Kidney (tissue), 14 donors: ENCODE results near the gene FGF8. TPM values are rescaled to one million over a fixed set of nuclear protein-coding genes. Genes with fewer than 3 reads are reported as not detected.
A peak's percentile ranks its signal among the peaks of the same experiment; 100 is the strongest.

Experiments
- DNase-seq, 5 donors: peaks; one replicate each; pipeline ENCODE4 v3.0.0-alpha.2; 2013 to 2020
- FAIRE-seq: peaks from 2 replicates; lab custom pipeline; 2012; peaks lifted over from hg19 to GRCh38; lab: Jason Lieb, UNC
- H3K27ac ChIP-seq, 2 donors: one replicate each; pipeline ENCODE4 v1.7.0; 2013; ENCODE audit warnings: low read depth in 2 of 2, low read length in 2 of 2, inconsistent platforms in 1 of 2
- H3K27me3 ChIP-seq: one replicate; pipeline ENCODE4 v1.7.1; 2013; ENCODE audit warnings: low read length, inconsistent platforms; ENCODE audit not compliant: control insufficient read depth, insufficient read depth
- H3K36me3 ChIP-seq, 3 donors: one replicate each; pipeline versions ENCODE4 v1.7.0 to v1.7.1; 2013; ENCODE audit warnings: low read length in 3 of 3, control low read depth in 1 of 3, inconsistent platforms in 1 of 3; ENCODE audit not compliant: insufficient read depth in 3 of 3, control insufficient read depth in 2 of 3
- H3K4me1 ChIP-seq, 3 donors: one replicate each; pipeline versions ENCODE4 v1.7.0 to v1.7.1; 2013; ENCODE audit warnings: low read length in 3 of 3, inconsistent platforms in 1 of 3, low read depth in 1 of 3; ENCODE audit not compliant: control insufficient read depth in 2 of 3, insufficient read depth in 2 of 3
- H3K4me3 ChIP-seq, 3 donors: one replicate each; pipeline versions ENCODE4 v1.7.0 to v1.8.1; 2013; ENCODE audit warnings: low read length in 3 of 3, control low read depth in 1 of 3, inconsistent platforms in 1 of 3
- H3K9ac ChIP-seq, 3 donors: one replicate each; pipeline versions ENCODE4 v1.7.0 to v1.7.1; 2013; ENCODE audit warnings: low read length in 3 of 3, control low read depth in 1 of 3, inconsistent platforms in 1 of 3
- H3K9me3 ChIP-seq, 3 donors: one replicate each; pipeline versions ENCODE4 v1.7.0 to v1.7.1; 2013; ENCODE audit warnings: low read length in 3 of 3, control low read depth in 1 of 3, inconsistent platforms in 1 of 3; ENCODE audit not compliant: control insufficient read depth in 2 of 3, insufficient read depth in 1 of 3
- intact Hi-C: fragments of 100-400 bp; cut with DNase I; formaldehyde crosslinking; loops from one replicate; pipeline ENCODE4 v1.11.1; 2022
- polyA plus RNA-seq: library from polyadenylated mRNA; stranded (reverse); fragments of 350-450 nt; fragmentation: Illumina TruSeq; extraction: RNeasy Lipid Tissue Mini Kit (QIAGEN cat#74804); gene quantifications from one replicate; pipeline ENCODE4 v1.2.3, GENCODE V29; 2014; ENCODE audit warnings: low read depth, low replicate concordance; ENCODE audit not compliant: insufficient read depth
- total RNA-seq: library from RNA; stranded (reverse); fragmentation: NEBNext Ultra II Directional; extraction: Animal tissue kit (Norgen Biotek cat#: 25700); gene quantifications from one replicate; pipeline ENCODE4 v1.2.1, GENCODE V29; 2021
- TF ChIP-seq, protein P1 (sequence below): IDR thresholded peaks from 3 replicates; pipeline ENCODE4 v1.5.1; 2012; ENCODE audit warnings: mild to moderate bottlenecking, moderate library complexity, borderline replicate concordance; ENCODE audit not compliant: insufficient read depth; ENCODE audit errors: extremely low read depth
- donor health status: control.
- donor health status: control.
- donor health status: control.
- donor health status: control.
- donor health status: control.
- donor health status: DM: yes; HTN: yes; CAD: no.
- donor health status: Normal renal cell carcinoma (clear cell type).

FGF8 gene
- total and polyA plus RNA-seq, 2 donors from 2014 or later, result not detected

GRCh38 chr10:101779544-101780186 is 3.8 kb upstream of the FGF8 start:
- FAIRE-seq, result no peak
- peaks cover 0 to 2% (median 0%) of the 10 kb centered on the region in 3 donors for H3K36me3 ChIP-seq
- intact Hi-C loops, result loop anchor here (10.0 kb wide), 1 partner anchor 175 kb away; no protein-coding TSS in a partner anchor
- H3K9ac ChIP-seq, result peak overlapping the region in 1 of 3 donors; percentile 35
- no peaks in the 10 kb centered on the region for H3K9me3 ChIP-seq
- H3K4me3 ChIP-seq, result peak overlapping the region; percentile 11 to 56 (median 53)
- H3K27me3 ChIP-seq, result peaks cover 21% of the 10 kb centered on the region
- peaks cover 0 to 34% (median 4%) of the 10 kb centered on the region in 3 donors for H3K4me1 ChIP-seq
- DNase-seq, result peak; percentile 84 to 89 (median 87)
- no peak overlapping the region for H3K27ac ChIP-seq
- TF ChIP-seq, protein P1, sequence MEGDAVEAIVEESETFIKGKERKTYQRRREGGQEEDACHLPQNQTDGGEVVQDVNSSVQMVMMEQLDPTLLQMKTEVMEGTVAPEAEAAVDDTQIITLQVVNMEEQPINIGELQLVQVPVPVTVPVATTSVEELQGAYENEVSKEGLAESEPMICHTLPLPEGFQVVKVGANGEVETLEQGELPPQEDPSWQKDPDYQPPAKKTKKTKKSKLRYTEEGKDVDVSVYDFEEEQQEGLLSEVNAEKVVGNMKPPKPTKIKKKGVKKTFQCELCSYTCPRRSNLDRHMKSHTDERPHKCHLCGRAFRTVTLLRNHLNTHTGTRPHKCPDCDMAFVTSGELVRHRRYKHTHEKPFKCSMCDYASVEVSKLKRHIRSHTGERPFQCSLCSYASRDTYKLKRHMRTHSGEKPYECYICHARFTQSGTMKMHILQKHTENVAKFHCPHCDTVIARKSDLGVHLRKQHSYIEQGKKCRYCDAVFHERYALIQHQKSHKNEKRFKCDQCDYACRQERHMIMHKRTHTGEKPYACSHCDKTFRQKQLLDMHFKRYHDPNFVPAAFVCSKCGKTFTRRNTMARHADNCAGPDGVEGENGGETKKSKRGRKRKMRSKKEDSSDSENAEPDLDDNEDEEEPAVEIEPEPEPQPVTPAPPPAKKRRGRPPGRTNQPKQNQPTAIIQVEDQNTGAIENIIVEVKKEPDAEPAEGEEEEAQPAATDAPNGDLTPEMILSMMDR, result peak; percentile 79

DNA sequence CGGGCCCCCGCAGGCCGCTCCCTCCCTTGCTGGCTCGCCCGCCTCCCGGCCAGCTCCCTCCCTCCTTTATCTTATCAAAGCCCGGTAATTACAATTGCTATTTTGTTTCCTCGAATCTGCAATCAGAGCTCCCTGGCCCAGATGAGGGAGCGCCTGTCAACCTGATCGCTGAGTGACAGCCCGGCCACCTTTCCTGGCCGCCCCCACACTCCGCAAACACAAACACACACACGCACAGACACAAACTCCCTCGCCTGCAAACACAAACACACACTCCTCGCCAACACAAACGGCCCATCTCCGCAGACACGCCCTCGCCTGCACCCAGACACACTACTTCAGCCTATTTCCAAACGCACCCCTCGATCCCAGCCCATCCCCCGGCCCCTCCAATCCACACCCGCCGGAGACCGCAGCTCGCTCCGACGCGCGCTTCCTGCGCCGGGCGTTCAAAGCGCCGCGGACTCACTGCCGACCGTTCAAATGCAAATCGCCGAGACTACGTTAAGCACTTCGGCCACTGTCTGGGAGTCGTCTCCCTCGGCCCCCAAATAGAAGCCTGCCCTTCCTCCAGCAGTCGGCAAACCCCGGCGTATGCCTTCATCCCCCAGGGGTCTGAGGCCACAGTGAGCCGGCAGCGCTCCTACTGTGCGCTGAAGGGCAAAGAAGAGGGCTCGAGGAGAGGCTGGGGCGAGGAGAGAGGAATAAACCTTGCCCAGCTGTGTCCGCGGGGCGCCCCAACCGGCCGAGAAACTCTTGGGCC is 3.0 kb upstream of the FGF8 start:
- Histone ChIP-seq H3K4me3 (peak overlapping the region in 2 of 3 donors; percentile 28 to 53), H3K36me3 (no peaks in the 10 kb centered on the region), H3K27ac (no peak overlapping the region), H3K4me1 (peaks cover 0 to 32% (median 4%) of the 10 kb centered on the region in 3 donors), H3K9ac (no peak overlapping the region), H3K9me3 (no peaks in the 10 kb centered on the region), H3K27me3 (peaks cover 23% of the 10 kb centered on the region)
- TF ChIP-seq, protein P1, result no peak
- intact Hi-C loops, result loop anchor here (10.0 kb wide), 1 partner anchor 174 kb away; no protein-coding TSS in a partner anchor
- peak; percentile 68 to 74 (median 70) for DNase-seq
- FAIRE-seq, result no peak

DNA sequence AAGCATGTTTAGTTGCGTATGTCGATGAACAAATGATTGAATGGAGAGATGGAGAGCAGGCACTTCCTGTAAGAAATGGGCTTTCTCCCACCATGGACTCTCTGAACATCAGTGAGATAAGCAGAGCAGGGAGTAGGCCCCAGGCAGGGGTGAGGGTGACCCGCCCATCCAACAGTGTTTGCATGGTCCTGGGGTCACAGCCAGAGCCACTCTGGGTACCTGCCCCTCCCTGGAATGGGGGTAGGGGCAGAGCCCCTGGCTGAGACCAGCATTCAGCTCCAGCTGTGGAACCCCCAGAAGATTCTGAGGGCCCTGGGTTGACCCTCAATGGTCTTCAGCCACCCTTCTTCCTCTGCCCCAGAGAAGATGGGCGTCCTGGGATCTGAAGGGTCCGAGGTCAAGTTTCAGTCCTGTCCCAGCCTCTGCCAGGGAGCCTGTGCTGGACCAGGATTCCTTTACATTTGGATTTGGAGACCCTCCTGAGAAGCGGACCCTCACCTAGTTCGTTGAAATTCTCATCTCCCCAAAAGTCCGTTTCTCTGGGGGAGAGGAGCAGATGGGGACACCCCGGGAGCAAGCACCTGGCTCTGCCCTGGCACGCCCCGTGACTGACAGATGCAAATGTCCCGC is 2.4 kb upstream of the FGF8 start:
- Histone ChIP-seq H3K9me3 (no peaks in the 10 kb centered on the region), H3K27ac (no peak overlapping the region), H3K36me3 (no peaks in the 10 kb centered on the region), H3K27me3 (peaks cover 26% of the 10 kb centered on the region), H3K4me3 (no peak overlapping the region), H3K4me1 (peaks cover 0 to 26% (median 4%) of the 10 kb centered on the region in 3 donors), H3K9ac (no peak overlapping the region)
- peak in 2 of 5 donors; percentile 47 to 72 for DNase-seq
- intact Hi-C loops, result loop anchor here (10.0 kb wide), 1 partner anchor 173 kb away; no protein-coding TSS in a partner anchor
- FAIRE-seq, result no peak
- TF ChIP-seq, protein P1, result no peak
